T-helper 17 cell (primary cell): Measurements from ENCODE around the gene PLCD3. TPM values are rescaled to one million over a fixed set of nuclear protein-coding genes. Genes with fewer than 3 reads are reported as not detected.

Experiments used
- ATAC-seq: fragments of 150-1000 bp; cut with Tn5 transposase; 2 replicates; pipeline ENCODE4 v1.10.0; 2021; ENCODE audit warnings: mild to moderate bottlenecking, moderate library complexity
- DNase-seq, 3 donors: peaks; one replicate each; pipeline versions ENCODE4 v3.0.0 to v3.0.0-alpha.2; 2020 to 2021
- H3K9me3 ChIP-seq: one replicate; pipeline ENCODE4 v1.7.0; 2013; ENCODE audit warnings: low read length, mild to moderate bottlenecking; ENCODE audit not compliant: control insufficient read depth, poor library complexity, severe bottlenecking
- H3K27ac Mint-ChIP-seq: one replicate; pipeline ENCODE4 v1.8.0; 2022; ENCODE audit warnings: mild to moderate bottlenecking, moderate library complexity, mixed read lengths
- H3K27me3 Mint-ChIP-seq: one replicate; pipeline ENCODE4 v1.8.0; 2022; ENCODE audit warnings: mixed read lengths
- H3K36me3 Mint-ChIP-seq: one replicate; pipeline ENCODE4 v1.8.0; 2022; ENCODE audit warnings: low read depth, mixed read lengths
- H3K4me1 Mint-ChIP-seq: one replicate; pipeline ENCODE4 v1.8.0; 2022; ENCODE audit warnings: mild to moderate bottlenecking, mixed read lengths
- H3K4me3 Mint-ChIP-seq: one replicate; pipeline ENCODE4 v1.8.0; 2022; ENCODE audit warnings: mild to moderate bottlenecking, moderate library complexity, mixed read lengths
- total RNA-seq, 4 donors: library from RNA in 2 of 4; stranded (reverse) in 2 of 4; gene quantifications; one replicate each; pipeline ENCODE4 v1.2.3 and lab custom pipeline; 2022 to 2026

The PLCD3 gene
- total RNA-seq, 2 donors from 2014 or later = 3.7 to 5.0 TPM

DNA sequence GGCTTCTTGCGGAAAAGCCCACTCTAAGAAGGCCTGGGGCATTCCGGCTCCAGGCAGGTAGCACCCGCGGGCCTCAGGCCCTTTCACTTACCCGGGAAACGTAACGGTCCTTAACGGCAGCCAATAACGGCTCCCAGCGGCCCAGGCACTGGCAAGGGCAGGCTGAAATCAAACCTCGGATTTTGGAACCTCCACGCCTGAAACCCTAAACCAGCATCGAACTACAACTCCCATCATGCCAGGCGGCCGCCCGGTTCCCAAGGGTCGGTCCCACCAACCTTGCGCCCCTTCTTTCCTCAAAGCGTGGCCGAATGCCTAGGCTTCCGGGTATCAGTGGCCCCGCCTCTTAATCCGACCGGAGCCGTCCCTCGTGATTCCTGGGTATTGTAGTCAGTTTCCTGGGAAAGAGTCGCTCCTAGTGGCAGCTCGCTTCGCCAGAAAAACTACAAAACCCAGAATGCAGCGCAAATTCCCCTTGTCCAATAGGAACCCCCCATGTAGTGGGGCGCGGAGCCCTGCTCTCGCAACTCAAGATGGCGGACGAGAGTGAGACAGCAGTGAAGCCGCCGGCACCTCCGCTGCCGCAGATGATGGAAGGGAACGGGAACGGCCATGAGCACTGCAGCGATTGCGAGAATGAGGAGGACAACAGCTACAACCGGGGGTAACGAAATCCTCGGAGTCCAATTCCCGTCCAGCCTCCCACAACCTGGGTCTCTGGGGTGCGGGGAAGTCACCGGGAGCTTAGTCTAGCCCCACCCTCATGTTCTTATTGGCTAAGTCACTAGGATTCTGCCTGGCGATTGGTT is 71.3 kb downstream of the PLCD3 start, which contains the start of gene NMT1:
TSS of gene NMT1 (plus strand) at position 521 of the 809 bp plus-strand sequence. CDS start at position 534, 13 bp downstream.
- Mint-ChIP-seq H3K27me3 (no peaks in the 10 kb centered on the region), H3K27ac (peak within 1 kb of the TSS; percentile 96), H3K36me3 (no peaks in the 10 kb centered on the region), H3K4me3 (peak within 1 kb of the TSS; percentile 93), H3K4me1 (peaks cover 16% of the 10 kb centered on the region)
- DNase-seq (peak; percentile 85 to 93 (median 88)), ATAC-seq (peak; percentile 91)
- no peaks in the 10 kb centered on the region for H3K9me3 ChIP-seq

DNA sequence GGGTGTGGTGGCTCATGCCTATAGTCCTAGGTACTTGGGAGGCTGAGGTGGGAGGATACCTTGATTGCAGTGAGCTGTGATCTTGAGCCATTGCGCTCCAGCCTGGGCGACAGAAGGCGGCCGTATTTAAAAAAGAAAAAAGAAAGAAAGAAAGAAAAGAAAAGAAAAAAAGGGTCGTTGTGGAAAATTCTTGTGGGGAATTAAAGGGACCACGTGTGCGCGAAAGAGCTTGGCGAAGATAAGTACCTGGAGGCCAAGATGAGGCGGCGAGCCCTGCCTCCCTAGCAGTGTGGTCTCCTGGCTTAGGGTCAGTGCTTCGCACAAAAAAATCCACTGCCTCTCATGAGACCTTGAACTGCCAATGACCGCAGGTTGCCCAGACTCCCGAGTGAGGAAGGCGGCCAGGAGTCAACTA is 71.9 kb downstream of the PLCD3 start:
- ATAC-seq = no peak
- H3K36me3 Mint-ChIP-seq = no peaks in the 10 kb centered on the region
- no peak for DNase-seq
- H3K4me1 Mint-ChIP-seq = peaks cover 19% of the 10 kb centered on the region
- no peaks in the 10 kb centered on the region for H3K9me3 ChIP-seq
- H3K27me3 Mint-ChIP-seq = no peaks in the 10 kb centered on the region
- H3K27ac Mint-ChIP-seq = peak overlapping the region; percentile 96
- H3K4me3 Mint-ChIP-seq = peak overlapping the region; percentile 93

Other genes with a start within 250 kb of the PLCD3 start
- 100 to 1,000 TPM; 109 to 133 TPM for gene EFTUD2, start 233.1 kb downstream of the PLCD3 start, total RNA-seq
- under 1 TPM in 1 of 2 donors, not detected in 1; 0.18 TPM for gene GFAP, start 217.0 kb downstream of the PLCD3 start, total RNA-seq
- under 1 TPM in 1 of 2 donors, not detected in 1; 0.08 TPM for gene KIF18B, start 184.7 kb downstream of the PLCD3 start, total RNA-seq
- not detected for gene C1QL1, start 164.2 kb downstream of the PLCD3 start, total RNA-seq
- 10 to 100 TPM; 13.5 to 20.3 TPM for gene DCAKD, start 80.9 kb downstream of the PLCD3 start, total RNA-seq
- gene NMT1, start 71.2 kb downstream of the PLCD3 start, total RNA-seq = 10 to 100 TPM; 78.2 to 85.9 TPM
- gene ACBD4, start 3.2 kb upstream of the PLCD3 start, total RNA-seq = 10 to 100 TPM; 13.6 to 18.9 TPM
- 10 to 100 TPM; 52.4 to 71.8 TPM for gene HEXIM1, start 16.0 kb upstream of the PLCD3 start, total RNA-seq
- gene HEXIM2, start 29.4 kb upstream of the PLCD3 start, total RNA-seq = 10 to 100 TPM in 1 of 2 donors, 1 to 10 TPM in 1; 1.5 to 12.3 TPM
- 100 to 1,000 TPM; 509 to 550 TPM for gene FMNL1, start 89.4 kb upstream of the PLCD3 start, total RNA-seq
- gene SPATA32, start 129.6 kb upstream of the PLCD3 start, total RNA-seq = under 1 TPM in 1 of 2 donors, not detected in 1; 0.17 TPM
- 10 to 100 TPM; 43.8 to 49.1 TPM for gene MAP3K14, start 184.5 kb upstream of the PLCD3 start, total RNA-seq